H54 (cell line): ENCODE data around the gene MT1A.

ENCODE experiments used
- DNase-seq: peaks from one replicate; pipeline ENCODE4 v3.0.0; 2011; ENCODE audit warnings: low spot score, mixed read lengths; ENCODE audit not compliant: insufficient read length
- FAIRE-seq: peaks from 3 replicates; lab custom pipeline; 2011; peaks lifted over from hg19 to GRCh38; lab: Jason Lieb, UNC
- POLR2A ChIP-seq: IDR thresholded peaks from 2 replicates; pipeline ENCODE4 v1.6.1; 2011; ENCODE audit warnings: low read depth, mild to moderate bottlenecking, low read length

MT1A gene

GRCh38 chr16:56637814-56638750, at the start of gene MT1A:
Gene MT1A (plus strand): TSS chr16:56638666. CDS start chr16:56638739, 73 bp downstream.
- DNase-seq: no peak
- no peak for FAIRE-seq
- no peak for TF ChIP-seq POLR2A

- no peak for TF ChIP-seq POLR2A
- no peak for FAIRE-seq
- no peak for DNase-seq
Observed at GRCh38 chr16:56588781-56589140, 49.7 kb upstream of the MT1A start.

- DNase-seq (no peak), FAIRE-seq (no peak)
- TF ChIP-seq POLR2A: no peak
Observed at GRCh38 chr16:56589141-56590039, 49.1 kb upstream of the MT1A start, which contains the start of gene MT3. Gene MT3 (plus strand): TSS chr16:56589528. CDS start chr16:56589591, 63 bp downstream.

- TF ChIP-seq POLR2A: no peak
- FAIRE-seq: no peak
- DNase-seq: no peak
Observed at GRCh38 chr16:56591377-56592060, 46.9 kb upstream of the MT1A start.

GRCh38 chr16:56593573-56594291, 44.7 kb upstream of the MT1A start:
- FAIRE-seq: no peak
- TF ChIP-seq POLR2A: no peak
- DNase-seq: no peak

GRCh38 chr16:56594292-56594619, 44.2 kb upstream of the MT1A start:
- FAIRE-seq (no peak), DNase-seq (no peak)
- TF ChIP-seq POLR2A: no peak

- no peak for TF ChIP-seq POLR2A
- DNase-seq (peak; percentile 55), FAIRE-seq (peak; percentile 71)
Observed at GRCh38 chr16:56600398-56600999, 38.0 kb upstream of the MT1A start.

GRCh38 chr16:56601325-56601724, 37.1 kb upstream of the MT1A start:
- no peak for TF ChIP-seq POLR2A
- FAIRE-seq (no peak), DNase-seq (no peak)

GRCh38 chr16:56603589-56603988, 34.9 kb upstream of the MT1A start:
- DNase-seq (no peak), FAIRE-seq (no peak)
- TF ChIP-seq POLR2A: no peak

- DNase-seq (no peak), FAIRE-seq (no peak)
- no peak for TF ChIP-seq POLR2A
Observed at GRCh38 chr16:56604966-56605365, 33.5 kb upstream of the MT1A start.

GRCh38 chr16:56605475-56605874, 33.0 kb upstream of the MT1A start:
- FAIRE-seq: no peak
- TF ChIP-seq POLR2A: no peak
- DNase-seq: no peak

- peak; percentile 73 for DNase-seq
- no peak for FAIRE-seq
- TF ChIP-seq POLR2A: no peak
Observed at GRCh38 chr16:56606071-56606475, 32.4 kb upstream of the MT1A start.
